LNCAP (cell line): ENCODE data around the gene MGME1.

Experiments used
- CTCF ChIP-seq: fragments of 450-650 bp; IDR thresholded peaks from 2 replicates; pipeline ENCODE4 v1.5.1; 2017; ENCODE audit warnings: mild to moderate bottlenecking

MGME1 gene

GRCh38 chr20:17965042-17965697, 3.6 kb upstream of the MGME1 start:
- TF ChIP-seq CTCF = no peak

GRCh38 chr20:17966432-17967310, 2.1 kb upstream of the MGME1 start:
- TF ChIP-seq CTCF = 0 out of 2 replicates have a peak, but pooled peaks have one; percentile 8

GRCh38 chr20:17967521-17968365, 1.1 kb upstream of the MGME1 start:
- no peak for TF ChIP-seq CTCF

- no peak for TF ChIP-seq CTCF
Observed at GRCh38 chr20:17969278-17969883, 563 bp downstream of the MGME1 start.

- TF ChIP-seq CTCF = no peak
Observed at GRCh38 chr20:17969884-17970409, 1.1 kb downstream of the MGME1 start.

GRCh38 chr20:17971300-17972013, 2.6 kb downstream of the MGME1 start:
- TF ChIP-seq CTCF = no peak
